ENCODE measurements around the gene MTG2. TPM values are rescaled to one million over a fixed set of nuclear protein-coding genes. Genes with fewer than 3 reads are reported as not detected.

MTG2 gene
- total RNA-seq, 6 experiments from 2014 or later = 27.0 to 45.6 (median 31.8) TPM

- intact Hi-C loops (cut with DNase I) = no loop called here
- no peaks in the 10 kb centered on the region for H3K27me3 ChIP-seq
- no peaks in the 10 kb centered on the region for H3K36me3 ChIP-seq
- ATAC-seq = no peak
- 40% methylated on average over 11 of the region's 21 CpGs for WGBS (ENCODE audit: insufficient coverage, low coverage, low lambda C conversion rate, missing lambda C conversion rate)
- no peak for TF ChIP-seq CTCF (IDR thresholded peaks at IDR 0.05)
- no peak for TF ChIP-seq POLR2A (IDR thresholded peaks at IDR 0.05)
- no peak for DNase-seq
- no peaks in the 10 kb centered on the region for H3K9me3 ChIP-seq
- H3K4me3 ChIP-seq = no peak overlapping the region
- peaks cover 0 to 8% (median 0%) of the 10 kb centered on the region in 4 donors for H3K4me1 ChIP-seq
- no peak overlapping the region for H3K27ac ChIP-seq
These were observed 41.5 kb downstream of the MTG2 start for GRCh38 chr20:62224113-62224855.

DNA sequence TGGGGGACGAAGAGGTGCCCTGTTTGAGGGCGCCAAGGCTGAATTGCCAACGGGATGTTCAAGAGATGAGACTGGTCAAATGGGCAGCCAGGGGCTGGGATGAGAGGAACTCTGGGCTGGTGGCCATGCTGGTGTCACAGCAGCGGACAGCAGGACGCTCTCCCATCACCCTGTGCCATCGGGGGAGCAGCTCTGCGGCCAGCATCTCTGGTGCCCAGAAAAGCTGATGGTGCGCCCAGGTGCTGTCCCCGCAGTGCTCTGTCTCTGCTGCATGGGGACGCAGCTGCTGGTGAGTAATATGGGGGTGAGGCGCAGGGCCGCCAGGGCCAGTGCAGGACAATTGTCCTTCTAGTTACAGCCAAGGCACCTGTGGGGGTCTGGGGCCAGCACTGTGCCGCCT is 42.2 kb downstream of the MTG2 start:
- H3K4me1 ChIP-seq = peaks cover 0 to 5% (median 0%) of the 10 kb centered on the region in 4 donors
- no peaks in the 10 kb centered on the region for H3K27me3 ChIP-seq
- H3K27ac ChIP-seq = no peak overlapping the region
- no peaks in the 10 kb centered on the region for H3K9me3 ChIP-seq
- WGBS (ENCODE audit: insufficient coverage, low coverage, low lambda C conversion rate, missing lambda C conversion rate) = 88% methylated on average over 3 of the region's 13 CpGs
- intact Hi-C loops (cut with DNase I) = no loop called here
- no peak for DNase-seq
- H3K36me3 ChIP-seq = no peaks in the 10 kb centered on the region
- no peak for ATAC-seq
- no peak for TF ChIP-seq POLR2A (IDR thresholded peaks at IDR 0.05)
- TF ChIP-seq CTCF (IDR thresholded peaks at IDR 0.05) = no peak
- no peak overlapping the region for H3K4me3 ChIP-seq

GRCh38 chr20:62225820-62226635 is 43.2 kb downstream of the MTG2 start:
- Histone ChIP-seq H3K27ac (no peak overlapping the region), H3K36me3 (no peaks in the 10 kb centered on the region), H3K4me3 (no peak overlapping the region), H3K27me3 (no peaks in the 10 kb centered on the region), H3K9me3 (no peaks in the 10 kb centered on the region), H3K4me1 (no peaks in the 10 kb centered on the region)
- ATAC-seq (no peak), DNase-seq (no peak)
- intact Hi-C loops (cut with DNase I) = no loop called here
- WGBS (ENCODE audit: insufficient coverage, low coverage, low lambda C conversion rate, missing lambda C conversion rate) = 68% methylated on average over 9 of the region's 17 CpGs
- TF ChIP-seq POLR2A (IDR thresholded peaks at IDR 0.05) = no peak
- TF ChIP-seq CTCF (IDR thresholded peaks at IDR 0.05) = no peak

GRCh38 chr20:62226707-62227590 is 44.1 kb downstream of the MTG2 start:
- Histone ChIP-seq H3K36me3 (no peaks in the 10 kb centered on the region), H3K4me3 (no peak overlapping the region), H3K27ac (no peak overlapping the region), H3K4me1 (no peaks in the 10 kb centered on the region), H3K9me3 (no peaks in the 10 kb centered on the region), H3K27me3 (no peaks in the 10 kb centered on the region)
- DNase-seq (no peak), ATAC-seq (no peak)
- intact Hi-C loops (cut with DNase I) = no loop called here
- TF ChIP-seq POLR2A (IDR thresholded peaks at IDR 0.05) (no peak), CTCF (IDR thresholded peaks at IDR 0.05) (no peak)
- WGBS (ENCODE audit: insufficient coverage, low coverage, low lambda C conversion rate, missing lambda C conversion rate) = 66% methylated on average over 9 of the region's 24 CpGs
